Femur (tissue), 1 donor: ENCODE data around the gene ANKS4B.

Experiments used
- DNase-seq: peaks from one replicate; pipeline ENCODE4 v3.0.0-alpha.2; 2017

The ANKS4B gene

DNA sequence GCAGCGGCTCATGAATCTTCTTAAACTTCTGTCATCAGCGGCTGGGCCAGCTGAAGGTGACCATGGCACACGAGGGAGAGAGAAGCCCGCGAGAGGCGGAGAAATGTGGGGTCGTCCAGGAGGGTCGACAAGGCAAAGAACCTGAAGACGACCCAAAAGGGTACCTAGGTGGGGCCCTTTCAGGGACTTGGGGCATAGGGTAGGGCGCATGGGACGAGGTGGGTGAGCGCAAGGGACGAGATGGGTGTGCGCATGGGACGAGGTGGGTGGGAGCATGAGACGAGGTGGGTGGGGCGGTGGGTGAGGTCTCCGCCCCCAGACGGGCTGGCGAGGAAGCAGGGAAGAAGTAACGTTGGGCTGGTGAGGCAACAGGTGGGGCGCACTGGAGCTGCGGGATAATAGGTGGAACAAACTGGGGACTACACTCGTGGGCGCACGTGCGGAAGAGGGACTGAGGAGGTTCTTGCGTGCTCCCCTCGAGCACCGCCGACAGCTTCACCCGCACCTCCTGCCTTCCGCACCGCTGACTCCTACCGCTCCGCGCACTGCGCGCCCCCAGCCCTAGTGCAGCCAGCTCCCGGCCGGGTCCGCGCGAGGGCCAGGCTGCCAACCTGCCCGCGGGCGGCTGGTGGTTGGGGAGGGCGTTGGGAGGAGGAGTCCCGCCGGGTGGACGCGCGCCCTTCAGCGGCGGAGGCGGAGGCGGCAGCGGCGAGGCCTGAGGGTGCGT, 67.8 kb downstream of the ANKS4B start:
- peak; percentile 67 for DNase-seq

DNA sequence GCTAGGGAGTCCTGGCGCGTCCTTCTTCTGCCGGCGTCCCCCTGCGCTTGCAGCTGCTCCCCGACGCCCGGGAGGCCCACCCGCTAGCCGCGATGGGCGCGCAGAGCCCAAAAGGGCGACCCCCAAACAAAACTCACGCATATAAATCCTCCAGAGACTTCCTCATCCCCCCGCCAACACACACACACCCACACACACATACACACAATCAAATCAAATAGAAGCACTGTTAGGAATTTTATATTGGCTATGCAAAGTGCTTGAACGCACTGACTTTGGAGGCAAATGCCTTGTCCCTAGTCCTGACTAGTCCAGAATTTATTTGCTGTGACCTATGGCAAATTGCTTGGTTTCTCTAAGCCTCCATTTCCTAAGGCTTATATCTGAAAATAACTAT, 68.4 kb downstream of the ANKS4B start:
- DNase-seq = no peak

- no peak for DNase-seq
Measured at GRCh38 chr16:21302454-21302853, 69.0 kb downstream of the ANKS4B start.

- DNase-seq = no peak
Measured at GRCh38 chr16:21302898-21303528, 69.5 kb downstream of the ANKS4B start.
